Esophagus (tissue), 2 donors: ENCODE data around the gene SAXO2. TPM values are rescaled to one million over a fixed set of nuclear protein-coding genes. Genes with fewer than 3 reads are reported as not detected.
"Not testable (repeated sequence)": the region's sequence is repeated elsewhere in the genome, so short reads cannot be mapped to it uniquely, and the experiment has no call there.

Experiments used
- H3K27ac ChIP-seq, 2 donors: one replicate each; pipeline ENCODE4 v1.5.1; 2013; ENCODE audit warnings: low read depth in 2 of 2, mild to moderate bottlenecking in 2 of 2, inconsistent platforms in 1 of 2, low read length in 1 of 2, moderate library complexity in 1 of 2
- H3K27me3 ChIP-seq, 2 donors: one replicate each; pipeline ENCODE4 v1.6.1; 2013; ENCODE audit warnings: low read length in 2 of 2, control low read depth in 1 of 2, mild to moderate bottlenecking in 1 of 2; ENCODE audit not compliant: insufficient read depth in 2 of 2, control insufficient read depth in 1 of 2
- H3K36me3 ChIP-seq, 2 donors: one replicate each; pipeline ENCODE4 v1.6.1; 2013; ENCODE audit warnings: low read length in 1 of 2; ENCODE audit not compliant: control insufficient read depth in 2 of 2, insufficient read depth in 2 of 2
- H3K4me1 ChIP-seq, 2 donors: one replicate each; pipeline ENCODE4 v1.6.1; 2013; ENCODE audit warnings: low read length in 1 of 2; ENCODE audit not compliant: control insufficient read depth in 2 of 2, insufficient read depth in 2 of 2
- H3K4me3 ChIP-seq, 2 donors: one replicate each; pipeline ENCODE4 v1.5.1; 2013; ENCODE audit warnings: low read length in 2 of 2, mild to moderate bottlenecking in 2 of 2, low read depth in 1 of 2, moderate library complexity in 1 of 2
- H3K9me3 ChIP-seq, 2 donors: one replicate each; pipeline ENCODE4 v1.6.1; 2013; ENCODE audit warnings: mild to moderate bottlenecking in 2 of 2, low read depth in 1 of 2, low read length in 1 of 2, moderate library complexity in 1 of 2; ENCODE audit not compliant: control insufficient read depth in 2 of 2, insufficient read depth in 1 of 2
- WGBS, 2 donors: extraction: QIAGEN DNeasy Blood & Tissue Kit; methylation state at CpG; one replicate each; pipeline ENCODE4 v1.1.7; 2013; 5-methylcytosine and 5-hydroxymethylcytosine counted together
- polyA plus RNA-seq, 2 donors: library from polyadenylated mRNA; stranded (reverse); fragments of 200-250 nt; gene quantifications; one replicate each; pipeline ENCODE4 v1.2.3, GENCODE V29; 2013
- donor health status: healthy with polysubstance abuse.
- donor health status: Bipolar disorder and iron deficiency.

The SAXO2 gene
- polyA plus RNA-seq, 2 donors, result 0.47 to 2.3 TPM

DNA sequence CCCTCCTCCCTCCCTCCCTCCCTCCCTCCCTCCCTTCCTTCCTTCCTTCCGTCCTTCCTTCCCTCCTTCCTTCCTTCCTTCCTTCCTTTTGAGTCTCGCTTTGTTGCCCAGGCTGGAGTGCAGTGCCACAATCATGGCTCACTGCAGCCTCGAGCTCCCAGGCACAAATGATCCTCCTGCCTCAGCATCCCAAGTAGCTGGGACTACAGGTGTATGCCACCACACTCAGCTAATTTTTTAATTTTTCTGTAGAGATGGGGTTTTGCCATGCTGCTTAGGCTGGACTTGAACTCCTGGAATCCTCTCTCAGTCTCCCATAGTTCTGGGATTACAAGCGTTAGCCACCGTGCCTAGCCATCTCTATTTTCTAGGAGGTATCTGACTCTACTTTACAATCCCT is 48.7 kb downstream of the SAXO2 start:
- H3K4me1 ChIP-seq, H3K27ac ChIP-seq, H3K9me3 ChIP-seq, H3K4me3 ChIP-seq, H3K27me3 ChIP-seq, H3K36me3 ChIP-seq: not testable (repeated sequence)
- 84 to 91% methylated on average over 3 to 4 of the region's 5 CpGs for WGBS, 2 donors

DNA sequence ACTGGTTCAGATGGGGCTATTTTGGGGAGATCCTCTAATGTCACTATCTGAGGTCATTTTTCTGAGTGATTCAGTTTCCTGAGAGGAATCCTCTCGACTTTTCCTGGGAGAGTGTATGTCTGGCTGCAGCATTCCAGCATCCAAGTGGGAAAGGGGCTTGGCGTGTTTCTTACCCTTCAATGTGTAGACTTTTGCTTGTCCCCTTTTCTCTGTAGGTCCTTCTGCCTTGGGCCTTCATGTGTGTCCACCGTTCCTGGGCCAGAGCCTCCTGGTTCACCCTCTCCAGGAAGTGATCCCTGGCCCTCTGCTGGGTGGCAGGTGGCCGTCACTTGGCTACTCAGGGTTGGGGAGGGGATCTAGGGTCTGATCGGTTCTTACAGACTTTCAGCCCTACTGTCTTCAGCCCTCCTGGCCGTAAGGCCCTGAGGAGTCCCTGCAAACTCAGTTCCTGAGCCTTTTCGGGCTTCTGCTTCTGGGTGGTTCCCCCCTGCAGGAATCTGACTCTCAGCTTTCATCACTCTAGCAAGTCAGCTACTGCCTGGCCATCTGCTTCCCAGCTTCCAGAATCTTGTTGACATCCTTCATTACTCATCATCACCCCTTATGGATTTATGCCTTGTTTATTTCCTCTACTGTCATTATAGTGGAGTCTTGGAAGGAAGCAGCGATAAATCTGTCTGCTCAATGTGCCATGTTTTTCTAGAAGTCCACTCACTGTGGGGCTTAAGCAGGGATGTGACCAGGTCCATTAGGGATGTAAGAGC is 50.1 kb downstream of the SAXO2 start:
- Histone ChIP-seq H3K36me3 (no peaks in the 10 kb centered on the region), H3K4me3 (no peak overlapping the region), H3K27ac (no peak overlapping the region), H3K9me3 (no peaks in the 10 kb centered on the region), H3K27me3 (no peaks in the 10 kb centered on the region), H3K4me1 (peaks cover 0 to 5% of the 10 kb centered on the region in 2 donors)
- WGBS, 2 donors, result 74 to 77% methylated on average over 8 of the region's 8 CpGs

DNA sequence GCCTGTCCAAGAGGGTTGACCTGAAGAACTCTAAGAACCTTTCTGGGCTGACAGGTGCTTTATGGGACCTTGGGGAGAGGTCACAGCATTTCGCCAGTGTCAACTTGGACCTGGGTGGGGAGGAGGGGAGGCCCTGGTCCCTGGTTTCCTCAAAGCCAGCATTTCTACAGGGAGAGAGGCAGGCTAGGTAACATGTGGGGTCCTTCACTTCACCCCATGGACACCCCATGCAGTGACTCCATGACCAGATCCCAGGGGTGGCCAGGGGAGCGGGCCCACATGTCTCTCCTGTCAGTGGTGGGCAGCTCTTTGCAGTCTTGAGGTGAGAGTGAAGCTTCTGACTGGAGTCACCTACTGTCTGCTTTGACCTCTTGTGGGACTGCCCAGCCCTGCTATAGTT is 50.8 kb downstream of the SAXO2 start:
- WGBS, 2 donors, result 93 to 95% methylated on average over 2 of the region's 2 CpGs
- H3K27me3 ChIP-seq, result no peaks in the 10 kb centered on the region
- peaks cover 0 to 5% of the 10 kb centered on the region in 2 donors for H3K4me1 ChIP-seq
- H3K27ac ChIP-seq, result no peak overlapping the region
- no peaks in the 10 kb centered on the region for H3K9me3 ChIP-seq
- no peak overlapping the region for H3K4me3 ChIP-seq
- H3K36me3 ChIP-seq, result no peaks in the 10 kb centered on the region

DNA sequence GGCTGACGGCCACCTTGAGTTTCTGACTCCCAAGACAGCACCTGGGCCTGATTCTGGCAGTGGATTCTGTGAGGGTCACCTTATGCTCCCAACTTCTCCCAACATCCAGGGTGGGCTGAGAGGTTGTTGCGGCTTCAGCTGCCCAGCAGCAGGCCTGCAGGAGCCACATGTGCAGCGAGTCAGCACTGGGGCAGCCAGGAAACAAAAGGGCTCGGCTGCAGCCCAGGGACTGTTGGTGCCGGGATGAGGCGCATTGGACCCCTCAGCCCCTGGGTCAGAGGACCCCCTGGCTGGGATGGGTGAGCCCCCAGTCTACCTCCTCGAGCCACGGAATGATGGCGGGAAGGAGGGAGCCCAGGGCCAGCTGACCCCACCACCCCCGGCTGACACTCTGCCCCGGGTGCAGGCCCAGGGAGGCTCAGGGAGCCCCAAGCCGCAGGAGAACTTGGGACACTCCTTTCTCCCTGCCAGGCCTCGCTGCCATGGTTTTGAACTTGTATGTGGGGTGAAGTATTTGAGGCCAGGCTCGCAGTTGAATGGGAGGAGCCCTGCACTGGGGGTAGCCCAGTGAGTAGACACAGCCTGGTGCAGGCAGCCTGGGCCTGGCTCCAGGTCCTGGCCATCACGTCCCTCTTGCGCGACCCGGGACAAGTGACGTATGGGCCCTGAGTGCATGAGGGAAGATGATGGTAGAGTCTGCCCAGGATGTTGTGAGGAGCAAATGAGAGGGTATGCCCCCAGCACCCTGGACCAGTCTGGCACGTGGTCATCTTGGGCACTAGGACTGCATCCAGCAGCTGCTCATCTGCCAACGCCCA is 51.5 kb downstream of the SAXO2 start:
- H3K36me3 ChIP-seq, H3K27ac ChIP-seq, H3K4me3 ChIP-seq, H3K4me1 ChIP-seq, H3K27me3 ChIP-seq, H3K9me3 ChIP-seq: not testable (repeated sequence)
- WGBS, 2 donors, result 84 to 90% methylated on average over 21 of the region's 21 CpGs

DNA sequence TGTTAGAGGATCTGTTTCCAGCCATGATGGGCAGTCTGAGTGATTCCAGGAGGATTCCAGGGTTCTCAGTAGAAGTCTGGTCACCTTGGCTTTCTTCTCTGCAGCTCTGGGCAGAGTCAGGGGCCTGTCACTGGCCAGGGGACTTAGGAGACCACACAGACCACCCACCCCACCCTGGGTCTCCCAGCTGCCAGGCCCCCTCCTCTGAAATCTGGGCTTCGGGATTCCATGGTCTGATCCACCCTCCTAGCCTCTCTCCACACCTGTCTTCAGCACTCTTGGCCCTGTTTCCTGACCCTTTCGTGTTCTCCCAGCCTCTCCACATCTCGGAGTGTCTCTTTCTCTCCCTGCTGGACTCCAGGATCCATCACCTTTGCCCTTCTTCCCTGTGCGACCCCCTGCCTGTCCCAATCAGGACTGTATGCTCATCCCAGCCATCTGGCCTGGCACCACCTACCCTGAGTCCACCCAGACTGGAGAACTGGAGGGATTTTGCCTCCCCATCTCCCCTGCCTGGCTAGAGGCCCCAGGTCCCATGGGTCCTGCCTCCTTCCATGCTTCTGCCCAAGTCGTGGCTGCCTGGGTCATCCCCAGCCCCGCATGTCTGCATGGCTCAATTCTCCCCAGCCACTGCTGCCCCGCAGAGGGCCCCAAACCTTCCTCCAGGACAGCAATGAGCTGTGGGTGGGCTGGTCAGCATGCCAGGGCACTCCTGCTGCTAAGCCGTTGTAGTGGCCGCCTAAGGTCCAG is 52.3 kb downstream of the SAXO2 start:
- Histone ChIP-seq H3K4me1 (peaks cover 0 to 5% of the 10 kb centered on the region in 2 donors), H3K4me3 (no peak overlapping the region), H3K27ac (no peak overlapping the region), H3K27me3 (no peaks in the 10 kb centered on the region), H3K9me3 (no peaks in the 10 kb centered on the region), H3K36me3 (no peaks in the 10 kb centered on the region)
- WGBS, 2 donors, result 79 to 85% methylated on average over 9 of the region's 9 CpGs

DNA sequence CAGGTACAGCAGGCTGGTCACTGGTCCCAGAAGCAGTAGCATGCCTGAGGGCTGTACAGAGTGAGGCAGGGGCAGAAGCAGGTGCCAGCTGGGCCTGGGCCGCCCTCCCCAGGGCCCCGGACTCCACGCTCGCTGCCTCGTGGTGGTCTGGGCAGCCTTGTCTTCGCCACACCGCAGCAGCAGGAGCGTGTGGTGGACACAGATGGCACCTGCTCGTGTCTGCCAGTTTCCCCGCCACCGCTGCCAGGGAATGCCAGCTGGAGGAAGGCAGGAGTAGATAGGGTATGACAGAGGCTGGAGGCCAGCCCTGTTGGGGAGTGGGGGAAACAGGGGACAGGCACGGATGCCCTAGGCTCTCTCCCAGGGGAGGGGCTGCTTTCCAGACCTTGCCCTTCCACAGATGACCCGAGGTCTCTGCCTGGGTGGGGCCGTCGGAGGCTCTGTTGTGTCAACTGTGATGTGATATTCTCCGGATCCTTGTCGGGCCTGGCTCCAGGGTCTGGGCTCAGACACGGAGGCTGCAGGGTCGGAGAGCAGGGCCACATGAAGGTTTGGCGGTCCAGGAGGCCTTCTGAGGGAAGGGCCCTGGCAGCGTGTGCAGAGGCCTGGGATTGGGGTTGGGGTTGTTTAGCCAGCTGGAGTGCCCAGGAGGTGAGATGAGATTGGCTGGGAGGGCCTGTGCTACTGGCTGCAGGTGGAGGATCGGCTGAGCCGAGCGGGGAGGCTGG is 53.1 kb downstream of the SAXO2 start:
- no peaks in the 10 kb centered on the region for H3K36me3 ChIP-seq
- H3K4me1 ChIP-seq, result peaks cover 0 to 5% of the 10 kb centered on the region in 2 donors
- 85 to 88% methylated on average over 24 of the region's 24 CpGs for WGBS, 2 donors
- no peaks in the 10 kb centered on the region for H3K27me3 ChIP-seq
- no peak overlapping the region for H3K4me3 ChIP-seq
- no peaks in the 10 kb centered on the region for H3K9me3 ChIP-seq
- no peak overlapping the region for H3K27ac ChIP-seq

DNA sequence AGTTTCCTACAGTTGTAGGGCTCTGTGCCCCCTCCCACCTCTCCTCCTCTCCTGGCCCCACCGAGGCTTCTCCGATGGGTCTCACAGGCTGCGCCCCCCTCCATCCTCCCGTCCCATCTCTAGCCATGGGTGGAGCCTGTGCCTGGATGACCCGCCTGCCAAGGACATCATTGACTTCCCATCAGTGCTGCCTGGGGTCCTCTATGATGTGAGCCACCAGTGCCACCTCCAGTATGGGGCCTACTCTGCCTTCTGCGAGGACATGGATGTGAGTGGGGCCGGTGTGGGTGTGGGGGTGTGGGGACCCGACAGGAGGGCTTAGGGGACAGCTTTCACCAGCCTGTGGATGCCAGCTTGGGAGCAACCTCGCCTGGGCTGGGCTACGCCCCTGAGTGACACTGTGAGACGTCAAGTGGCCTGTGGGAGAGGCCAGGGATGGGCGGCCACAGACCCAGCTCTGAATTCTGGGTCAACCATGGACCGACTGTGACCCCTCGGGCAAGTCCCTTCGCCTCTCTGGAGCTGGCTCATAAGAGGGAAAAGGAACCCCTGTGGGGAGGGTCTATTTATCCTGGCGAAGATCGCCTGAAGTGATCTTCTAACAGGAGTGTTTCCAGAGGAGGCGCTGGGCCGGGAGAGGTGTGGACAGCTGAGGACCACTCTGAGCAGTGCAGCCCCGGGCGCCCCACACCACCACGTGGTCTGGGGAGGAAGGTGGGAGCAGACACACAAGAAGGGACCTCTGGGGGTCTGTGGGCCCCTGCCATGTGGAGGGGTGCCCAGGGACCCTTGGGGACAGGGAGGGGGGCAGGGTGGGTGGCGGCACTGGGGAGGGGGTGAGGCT is 53.9 kb downstream of the SAXO2 start:
- H3K9me3 ChIP-seq, H3K4me1 ChIP-seq, H3K36me3 ChIP-seq, H3K27ac ChIP-seq, H3K4me3 ChIP-seq, H3K27me3 ChIP-seq: not testable (repeated sequence)
- WGBS, 2 donors, result 91% methylated on average over 23 of the region's 23 CpGs

DNA sequence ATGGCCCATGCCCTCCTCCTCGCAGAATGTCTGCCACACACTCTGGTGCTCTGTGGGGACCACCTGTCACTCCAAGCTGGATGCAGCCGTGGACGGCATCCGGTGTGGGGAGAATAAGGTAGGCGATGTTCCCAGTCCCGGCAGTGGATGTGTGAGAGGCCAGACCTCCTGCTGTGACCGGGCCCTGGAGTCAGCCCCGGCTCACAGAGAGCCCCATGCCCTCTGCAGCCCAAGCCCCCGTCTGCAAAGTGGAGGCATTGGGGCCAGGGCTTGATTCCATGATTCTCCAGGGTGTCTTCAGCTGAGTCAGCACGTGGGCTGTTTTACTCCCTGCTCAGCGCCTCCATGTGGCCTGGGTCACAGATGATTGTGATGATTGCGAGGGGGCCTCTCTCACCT is 54.5 kb downstream of the SAXO2 start:
- Histone ChIP-seq H3K4me3 (no peak overlapping the region), H3K27ac (no peak overlapping the region), H3K4me1 (peaks cover 0 to 5% of the 10 kb centered on the region in 2 donors), H3K9me3 (no peaks in the 10 kb centered on the region), H3K27me3 (no peaks in the 10 kb centered on the region), H3K36me3 (no peaks in the 10 kb centered on the region)
- WGBS, 2 donors, result 90 to 94% methylated on average over 12 of the region's 12 CpGs
